ENCODE data around the gene POMGNT1. TPM values are rescaled to one million over a fixed set of nuclear protein-coding genes. Genes with fewer than 3 reads are reported as not detected.
"Not testable (repeated sequence)": the region's sequence is repeated elsewhere in the genome, so short reads cannot be mapped to it uniquely, and the experiment has no call there.

The POMGNT1 gene
- total and polyA plus RNA-seq, 9 donors, result 45.3 to 65.5 (median 49.2) TPM

DNA sequence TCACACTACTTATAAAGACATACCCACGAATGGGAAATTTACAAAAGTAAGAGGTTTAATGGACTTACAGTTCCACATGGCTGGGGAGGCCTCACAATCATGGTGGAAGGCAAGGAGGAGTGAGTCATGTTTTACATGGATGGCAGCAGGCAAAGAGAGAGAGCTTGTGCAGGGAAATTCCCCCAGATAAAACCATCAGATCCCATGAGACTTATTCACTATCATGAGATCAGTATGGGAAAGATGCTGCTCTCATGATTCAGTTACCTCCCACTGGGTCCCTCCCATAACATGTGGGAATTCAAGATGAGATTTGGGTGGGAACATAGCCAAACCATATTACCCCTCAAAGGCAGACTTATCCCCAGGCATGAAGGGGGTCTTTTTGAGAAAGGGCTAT, 40.6 kb upstream of the POMGNT1 start:
- not testable (repeated sequence) for DNase-seq; H3K4me1 ChIP-seq (ENCODE audit: control insufficient read depth, insufficient read depth, low read length); H3K27ac ChIP-seq (ENCODE audit: low read length); H3K4me3 ChIP-seq (ENCODE audit: low read length); H3K27me3 ChIP-seq (ENCODE audit: control insufficient read depth, insufficient read depth, low read length); H3K36me3 ChIP-seq (ENCODE audit: control insufficient read depth, insufficient read depth, low read length); H3K9me3 ChIP-seq (replicated peaks; ENCODE audit: control insufficient read depth, low read depth, low read length)
- WGBS (ENCODE audit: insufficient coverage), result no CpG with 5 or more reads among the region's 1 CpG

DNA sequence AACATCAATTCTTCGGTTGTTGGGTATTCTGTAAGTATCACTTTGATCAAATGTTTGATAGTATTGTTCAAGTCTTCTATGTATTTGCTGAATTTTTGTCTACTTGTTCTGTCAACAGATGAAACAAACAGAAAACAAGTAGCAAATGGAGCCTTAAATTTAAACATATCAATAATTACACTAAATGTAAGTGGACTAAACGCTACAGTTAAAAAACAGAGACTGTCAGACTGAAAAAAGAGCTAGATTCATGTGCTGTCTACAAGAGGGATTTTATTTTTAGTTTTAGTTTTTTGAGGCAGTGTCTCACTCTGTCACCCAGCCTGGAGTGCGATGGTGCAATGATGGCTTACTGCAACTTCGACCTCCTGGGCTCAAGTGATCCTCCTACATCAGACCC, 38.6 kb upstream of the POMGNT1 start:
- H3K27ac ChIP-seq (ENCODE audit: low read length), result no peak overlapping the region
- no CpG with 5 or more reads among the region's 4 CpGs for WGBS (ENCODE audit: insufficient coverage)
- no peak for DNase-seq

DNA sequence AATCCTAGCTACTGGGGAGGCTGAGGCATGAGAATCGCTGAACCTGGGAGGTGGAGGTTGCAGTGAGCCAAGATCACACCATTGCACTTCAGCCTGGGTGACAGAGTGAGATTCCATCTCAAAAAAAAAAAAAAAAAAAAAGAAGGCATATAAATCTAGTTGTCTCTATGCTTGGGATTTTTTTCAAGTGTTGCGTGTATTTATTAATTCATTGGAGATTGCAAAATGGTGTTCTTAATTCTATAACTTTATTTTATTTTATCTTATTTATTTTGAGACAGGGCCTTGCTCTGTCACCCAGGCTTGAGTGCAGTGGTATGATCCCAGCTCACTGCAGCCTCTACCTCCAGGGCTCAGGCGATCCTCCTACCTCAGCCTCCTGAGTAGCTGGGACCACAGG, 33.0 kb upstream of the POMGNT1 start:
- not testable (repeated sequence) for H3K4me3 ChIP-seq (ENCODE audit: low read length); H3K4me1 ChIP-seq (ENCODE audit: control insufficient read depth, insufficient read depth, low read length); H3K27me3 ChIP-seq (ENCODE audit: control insufficient read depth, insufficient read depth, low read length); DNase-seq; H3K27ac ChIP-seq (ENCODE audit: low read length); H3K9me3 ChIP-seq (replicated peaks; ENCODE audit: control insufficient read depth, low read depth, low read length); H3K36me3 ChIP-seq (ENCODE audit: control insufficient read depth, insufficient read depth, low read length)
- no CpG with 5 or more reads among the region's 3 CpGs for WGBS (ENCODE audit: insufficient coverage)

More for the DNA sequence above, 38.6 kb upstream of the POMGNT1 start:
- H3K36me3 ChIP-seq (ENCODE audit: control insufficient read depth, insufficient read depth, low read length), result no peaks in the 10 kb centered on the region
- no peak overlapping the region for H3K4me3 ChIP-seq (ENCODE audit: low read length)
- H3K9me3 ChIP-seq (replicated peaks; ENCODE audit: control insufficient read depth, low read depth, low read length), result peaks cover 3% of the 10 kb centered on the region
- no peaks in the 10 kb centered on the region for H3K27me3 ChIP-seq (ENCODE audit: control insufficient read depth, insufficient read depth, low read length)
- H3K4me1 ChIP-seq (ENCODE audit: control insufficient read depth, insufficient read depth, low read length), result no peaks in the 10 kb centered on the region

DNA sequence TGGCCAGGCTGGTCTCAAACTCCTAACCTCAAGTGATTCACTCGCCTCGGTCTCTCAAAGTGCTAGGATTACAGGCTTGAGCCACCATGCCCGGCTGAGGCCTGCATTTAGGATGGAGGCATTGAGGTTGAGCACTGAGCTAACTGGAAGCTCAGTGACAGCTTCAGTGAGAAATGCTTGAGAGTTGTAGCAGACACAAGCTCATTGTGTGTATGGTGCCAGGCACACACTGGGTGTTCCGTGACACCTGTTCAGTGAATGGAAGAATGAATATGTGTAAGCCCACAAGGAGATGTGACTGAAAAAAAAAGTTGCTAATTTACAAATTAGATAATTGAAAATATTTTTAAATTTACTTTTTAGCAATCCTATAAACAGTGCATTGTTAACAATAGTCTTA, 26.7 kb upstream of the POMGNT1 start:
- Histone ChIP-seq H3K27ac (ENCODE audit: low read length) (no peak overlapping the region), H3K4me1 (ENCODE audit: control insufficient read depth, insufficient read depth, low read length) (no peaks in the 10 kb centered on the region), H3K27me3 (ENCODE audit: control insufficient read depth, insufficient read depth, low read length) (no peaks in the 10 kb centered on the region), H3K9me3 (replicated peaks; ENCODE audit: control insufficient read depth, low read depth, low read length) (no peaks in the 10 kb centered on the region), H3K4me3 (ENCODE audit: low read length) (no peak overlapping the region), H3K36me3 (ENCODE audit: control insufficient read depth, insufficient read depth, low read length) (peaks cover under 1% of the 10 kb centered on the region)
- no peak for DNase-seq
- WGBS (ENCODE audit: insufficient coverage), result 90% methylated on average over 4 of the region's 4 CpGs

DNA sequence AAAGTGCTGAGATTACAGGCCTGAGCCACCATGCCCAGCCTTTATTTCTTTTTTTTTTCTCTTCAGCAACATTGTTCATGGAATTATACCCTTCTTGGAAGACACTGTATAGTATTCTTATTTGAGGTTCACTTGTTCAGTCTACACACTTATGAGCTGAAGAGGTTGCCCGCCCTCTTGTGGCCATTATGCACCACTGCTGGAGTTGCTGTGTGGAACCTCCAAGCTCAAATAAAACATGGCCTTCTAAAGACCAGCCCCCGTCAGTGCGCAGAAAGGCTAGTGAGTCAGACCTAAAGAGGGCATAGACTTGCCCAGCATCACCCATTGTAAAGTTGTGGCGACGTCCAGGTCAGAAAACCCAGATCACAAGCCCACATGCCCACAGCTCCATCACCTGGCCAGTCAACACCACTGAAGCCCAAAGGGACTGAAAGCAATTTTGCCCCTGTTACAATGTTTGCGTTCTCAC, 25.3 kb upstream of the POMGNT1 start:
- Histone ChIP-seq H3K36me3 (ENCODE audit: control insufficient read depth, insufficient read depth, low read length) (peaks cover 3% of the 10 kb centered on the region), H3K27ac (ENCODE audit: low read length) (no peak overlapping the region), H3K9me3 (replicated peaks; ENCODE audit: control insufficient read depth, low read depth, low read length) (no peaks in the 10 kb centered on the region), H3K4me3 (ENCODE audit: low read length) (no peak overlapping the region), H3K27me3 (ENCODE audit: control insufficient read depth, insufficient read depth, low read length) (no peaks in the 10 kb centered on the region), H3K4me1 (ENCODE audit: control insufficient read depth, insufficient read depth, low read length) (no peaks in the 10 kb centered on the region)
- WGBS (ENCODE audit: insufficient coverage), result 4% methylated on average over 4 of the region's 6 CpGs
- peak; percentile 84 for DNase-seq

DNA sequence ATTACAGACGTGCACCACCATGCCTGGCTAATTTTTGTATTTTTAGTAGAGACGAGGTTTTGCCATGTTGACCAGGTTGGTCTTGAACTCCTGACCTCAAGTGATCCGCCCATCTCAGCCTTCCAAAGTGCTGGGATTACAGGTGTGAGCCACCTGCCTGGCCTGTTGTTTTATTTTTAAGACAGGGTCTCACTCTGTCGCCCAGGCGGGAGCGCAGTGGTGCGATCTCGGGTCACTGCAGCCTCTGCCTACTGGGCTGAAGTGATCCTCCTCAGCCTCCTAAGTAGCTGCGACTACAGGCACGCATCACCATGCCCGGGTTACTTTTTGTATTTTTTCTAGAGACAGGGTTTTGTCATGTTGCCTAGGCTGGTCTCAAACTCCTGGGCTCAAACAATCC, 24.8 kb upstream of the POMGNT1 start:
- H3K27ac ChIP-seq (ENCODE audit: low read length); H3K36me3 ChIP-seq (ENCODE audit: control insufficient read depth, insufficient read depth, low read length); H3K27me3 ChIP-seq (ENCODE audit: control insufficient read depth, insufficient read depth, low read length); H3K4me3 ChIP-seq (ENCODE audit: low read length); DNase-seq; H3K4me1 ChIP-seq (ENCODE audit: control insufficient read depth, insufficient read depth, low read length); H3K9me3 ChIP-seq (replicated peaks; ENCODE audit: control insufficient read depth, low read depth, low read length): not testable (repeated sequence)
- 83% methylated on average over 6 of the region's 11 CpGs for WGBS (ENCODE audit: insufficient coverage)

DNA sequence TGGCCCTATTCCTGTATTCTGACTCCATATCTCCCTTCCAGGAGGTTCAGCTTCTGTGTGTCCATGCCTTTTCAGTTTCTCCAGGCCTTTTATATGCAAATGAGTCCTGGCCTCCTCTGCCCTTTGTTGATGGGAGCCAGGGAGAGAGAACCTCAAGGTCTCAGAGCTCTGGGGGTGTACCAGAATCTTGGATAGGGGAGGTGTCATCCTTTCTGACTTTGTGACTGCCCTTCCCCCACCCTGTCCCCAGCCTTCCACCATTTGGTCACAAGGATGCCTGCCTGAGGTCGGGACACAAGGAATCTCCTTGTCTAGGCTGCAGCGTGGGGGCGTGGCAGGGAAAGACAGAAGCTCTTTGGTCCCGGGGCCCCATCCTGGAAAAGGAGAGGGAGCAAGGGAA, 23.5 kb upstream of the POMGNT1 start:
- no peaks in the 10 kb centered on the region for H3K27me3 ChIP-seq (ENCODE audit: control insufficient read depth, insufficient read depth, low read length)
- no peak for DNase-seq

DNA sequence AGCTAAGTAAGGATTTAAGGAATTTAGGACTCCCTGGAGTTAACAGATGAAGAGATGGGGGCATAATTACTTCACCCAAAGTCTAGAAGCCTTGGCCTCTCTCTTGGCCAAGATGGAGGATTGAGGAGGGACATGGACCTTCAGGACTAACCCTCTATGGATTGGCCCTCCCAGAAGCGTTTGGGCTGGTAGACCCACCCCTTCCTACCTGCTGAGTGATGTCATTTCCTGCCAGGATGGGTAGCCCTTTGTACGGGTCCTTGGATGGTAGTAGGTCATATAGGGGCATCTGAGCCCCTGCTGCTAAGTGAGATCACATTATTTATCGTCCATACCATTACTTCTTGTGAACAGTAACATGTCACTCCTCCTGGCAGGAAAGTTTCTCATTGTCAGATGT, 22.6 kb upstream of the POMGNT1 start:
- Histone ChIP-seq H3K4me3 (ENCODE audit: low read length) (no peak overlapping the region), H3K4me1 (ENCODE audit: control insufficient read depth, insufficient read depth, low read length) (no peaks in the 10 kb centered on the region), H3K9me3 (replicated peaks; ENCODE audit: control insufficient read depth, low read depth, low read length) (no peaks in the 10 kb centered on the region), H3K27me3 (ENCODE audit: control insufficient read depth, insufficient read depth, low read length) (no peaks in the 10 kb centered on the region), H3K27ac (ENCODE audit: low read length) (no peak overlapping the region), H3K36me3 (ENCODE audit: control insufficient read depth, insufficient read depth, low read length) (peaks cover 3% of the 10 kb centered on the region)
- DNase-seq, result no peak
- no CpG with 5 or more reads among the region's 3 CpGs for WGBS (ENCODE audit: insufficient coverage)

More for the DNA sequence above, 23.5 kb upstream of the POMGNT1 start:
- Histone ChIP-seq H3K9me3 (replicated peaks; ENCODE audit: control insufficient read depth, low read depth, low read length) (no peaks in the 10 kb centered on the region), H3K27ac (ENCODE audit: low read length) (no peak overlapping the region), H3K4me1 (ENCODE audit: control insufficient read depth, insufficient read depth, low read length) (no peaks in the 10 kb centered on the region), H3K36me3 (ENCODE audit: control insufficient read depth, insufficient read depth, low read length) (peaks cover 3% of the 10 kb centered on the region), H3K4me3 (ENCODE audit: low read length) (no peak overlapping the region)
- 30% methylated on average over 2 of the region's 4 CpGs for WGBS (ENCODE audit: insufficient coverage)

DNA sequence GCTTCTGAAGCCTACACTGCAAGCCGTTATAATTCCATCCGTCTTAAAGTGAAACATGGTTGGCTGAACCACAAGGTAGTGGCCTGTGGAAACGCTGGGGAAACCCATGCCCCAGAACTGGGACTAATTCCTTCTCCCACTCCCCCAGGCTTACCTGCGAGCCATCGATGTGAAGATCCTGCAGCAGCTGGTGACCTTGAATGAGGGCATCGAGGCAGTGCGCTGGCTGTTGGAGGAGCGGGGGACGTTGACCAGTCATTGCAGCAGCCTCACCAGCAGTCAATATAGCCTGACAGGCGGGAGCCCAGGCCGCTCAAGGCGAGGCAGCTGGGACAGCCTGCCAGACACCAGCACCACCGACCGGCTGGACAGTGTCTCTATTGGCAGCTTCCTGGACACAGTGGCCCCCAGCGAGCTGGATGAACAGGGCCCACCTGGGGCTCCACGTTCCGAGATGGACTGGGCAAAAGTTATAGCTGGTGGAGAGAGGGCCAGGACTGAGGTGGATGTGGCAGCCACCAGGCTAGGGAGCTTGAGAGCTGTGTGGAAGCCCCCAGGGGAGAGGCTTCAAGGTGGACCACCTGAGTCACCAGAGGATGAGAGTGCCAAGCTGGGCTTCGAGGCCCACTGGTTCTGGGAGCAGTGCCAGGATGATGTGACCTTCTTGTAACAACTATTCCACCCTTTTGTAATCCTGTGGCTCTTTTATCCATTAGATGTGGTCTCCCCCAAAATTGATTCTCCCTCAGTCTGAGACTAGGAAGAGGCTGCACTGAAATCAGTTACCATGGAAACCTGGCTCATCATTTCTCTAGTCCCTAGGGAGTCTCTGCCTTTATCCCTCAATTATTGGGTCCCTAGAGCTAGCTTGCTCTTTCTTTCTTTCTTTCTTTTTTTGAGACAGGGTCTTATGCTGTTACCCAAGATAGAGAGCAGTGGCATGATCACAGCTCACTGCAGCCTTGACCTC, 21.6 kb upstream of the POMGNT1 start:
- H3K27me3 ChIP-seq (ENCODE audit: control insufficient read depth, insufficient read depth, low read length), result no peaks in the 10 kb centered on the region
- peaks cover 3% of the 10 kb centered on the region for H3K36me3 ChIP-seq (ENCODE audit: control insufficient read depth, insufficient read depth, low read length)
- no peaks in the 10 kb centered on the region for H3K9me3 ChIP-seq (replicated peaks; ENCODE audit: control insufficient read depth, low read depth, low read length)
- 72% methylated on average over 17 of the region's 18 CpGs for WGBS (ENCODE audit: insufficient coverage)
- H3K4me1 ChIP-seq (ENCODE audit: control insufficient read depth, insufficient read depth, low read length), result no peaks in the 10 kb centered on the region
- no peak overlapping the region for H3K27ac ChIP-seq (ENCODE audit: low read length)
- no peak overlapping the region for H3K4me3 ChIP-seq (ENCODE audit: low read length)
- no peak for DNase-seq

DNA sequence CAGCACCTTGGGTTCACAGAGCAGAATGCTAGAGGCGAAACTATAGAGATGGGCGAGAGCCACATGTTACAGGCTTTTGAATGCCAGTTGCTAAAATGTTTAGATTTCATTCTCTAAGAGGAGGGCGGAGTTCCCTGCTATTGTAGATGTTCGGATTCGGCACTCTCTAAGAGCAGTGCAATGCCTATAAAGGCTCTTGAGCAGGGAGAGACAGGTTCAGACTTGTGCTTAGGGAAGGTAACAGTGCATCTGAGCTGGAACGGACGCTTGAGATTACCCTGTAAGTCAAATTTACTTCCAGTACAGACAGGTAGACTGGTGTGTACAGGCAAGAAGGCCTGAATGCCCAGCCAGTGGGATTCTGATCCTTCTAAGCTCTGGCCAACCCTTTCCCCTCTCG, 20.2 kb upstream of the POMGNT1 start:
- Histone ChIP-seq H3K4me3 (ENCODE audit: low read length) (no peak overlapping the region), H3K27ac (ENCODE audit: low read length) (no peak overlapping the region), H3K36me3 (ENCODE audit: control insufficient read depth, insufficient read depth, low read length) (peaks cover 3% of the 10 kb centered on the region), H3K27me3 (ENCODE audit: control insufficient read depth, insufficient read depth, low read length) (no peaks in the 10 kb centered on the region), H3K9me3 (replicated peaks; ENCODE audit: control insufficient read depth, low read depth, low read length) (no peaks in the 10 kb centered on the region), H3K4me1 (ENCODE audit: control insufficient read depth, insufficient read depth, low read length) (no peaks in the 10 kb centered on the region)
- 87% methylated on average over 8 of the region's 8 CpGs for WGBS (ENCODE audit: insufficient coverage)
- DNase-seq, result no peak

All from muscle of leg (tissue), 11 donors.